WERI-Rb-1 (cell line): ENCODE measurements around the gene DCBLD1.
A peak's percentile ranks its signal among the peaks of the same experiment; 100 is the strongest.

Experiments
- DNase-seq: peaks from one replicate; pipeline ENCODE4 v3.0.0-alpha.2; 2020
- H3K27ac ChIP-seq: fragments of 250-450 bp; sonication (Bioruptor Pico); 2 replicates; pipeline ENCODE4 v1.5.1; 2020; ENCODE audit warnings: mild to moderate bottlenecking, moderate library complexity
- H3K27me3 ChIP-seq: fragments of 250-450 bp; sonication (Bioruptor Pico); 2 replicates; pipeline ENCODE4 v1.5.1; 2021; ENCODE audit warnings: mild to moderate bottlenecking, low read depth, moderate library complexity; ENCODE audit not compliant: insufficient read depth, severe bottlenecking
- H3K36me3 ChIP-seq: fragments of 250-450 bp; sonication (Bioruptor Pico); 2 replicates; pipeline ENCODE4 v1.5.1; 2020; ENCODE audit warnings: mild to moderate bottlenecking, moderate library complexity
- H3K4me3 ChIP-seq: 2 replicates; pipeline ENCODE4 v1.5.1; 2011; ENCODE audit warnings: low read depth, mild to moderate bottlenecking, control low read depth, low read length
- H3K9me3 ChIP-seq: fragments of 250-450 bp; sonication (Bioruptor Pico); 2 replicates; pipeline ENCODE4 v1.5.1; 2021; ENCODE audit warnings: mild to moderate bottlenecking, moderate library complexity; ENCODE audit not compliant: severe bottlenecking
- CTCF ChIP-seq: IDR thresholded peaks from 2 replicates; pipeline ENCODE4 v1.5.1; 2011; ENCODE audit warnings: low read depth, mild to moderate bottlenecking, control low read depth, inconsistent platforms, low read length

DCBLD1 gene

GRCh38 chr6:117530467-117531242, 48.2 kb downstream of the DCBLD1 start:
- no peak for TF ChIP-seq CTCF
- no peaks in the 10 kb centered on the region for H3K9me3 ChIP-seq
- no peaks in the 10 kb centered on the region for H3K36me3 ChIP-seq
- no peak for DNase-seq
- H3K27me3 ChIP-seq = no peaks in the 10 kb centered on the region
- H3K4me3 ChIP-seq = no peak overlapping the region
- H3K27ac ChIP-seq = peak overlapping the region; percentile 41; the same call in 1 of the 2 replicates

- no peak for TF ChIP-seq CTCF
- no peaks in the 10 kb centered on the region for H3K9me3 ChIP-seq
- H3K27me3 ChIP-seq = no peaks in the 10 kb centered on the region
- peak overlapping the region; percentile 41 for H3K27ac ChIP-seq
- no peaks in the 10 kb centered on the region for H3K36me3 ChIP-seq
- H3K4me3 ChIP-seq = no peak overlapping the region
- DNase-seq = peak; percentile 35
Measured at GRCh38 chr6:117531346-117531745, 48.9 kb downstream of the DCBLD1 start.

- Histone ChIP-seq H3K27ac (peak overlapping the region; percentile 58), H3K36me3 (no peaks in the 10 kb centered on the region), H3K27me3 (no peaks in the 10 kb centered on the region), H3K9me3 (no peaks in the 10 kb centered on the region), H3K4me3 (no peak overlapping the region)
- TF ChIP-seq CTCF = no peak
- peak; percentile 51 for DNase-seq
Measured at GRCh38 chr6:117531809-117532725, 49.6 kb downstream of the DCBLD1 start.

- H3K4me3 ChIP-seq = no peak overlapping the region
- DNase-seq = no peak
- no peaks in the 10 kb centered on the region for H3K9me3 ChIP-seq
- H3K36me3 ChIP-seq = no peaks in the 10 kb centered on the region
- H3K27me3 ChIP-seq = no peaks in the 10 kb centered on the region
- no peak overlapping the region for H3K27ac ChIP-seq
- no peak for TF ChIP-seq CTCF
Measured at GRCh38 chr6:117533775-117534174, 51.3 kb downstream of the DCBLD1 start.

- H3K36me3 ChIP-seq = no peaks in the 10 kb centered on the region
- TF ChIP-seq CTCF = no peak
Measured at GRCh38 chr6:117534974-117535373, 52.5 kb downstream of the DCBLD1 start.

More at GRCh38 chr6:117534974-117535373, 52.5 kb downstream of the DCBLD1 start:
- Histone ChIP-seq H3K27me3 (no peaks in the 10 kb centered on the region), H3K27ac (no peak overlapping the region), H3K4me3 (no peak overlapping the region), H3K9me3 (no peaks in the 10 kb centered on the region)
- DNase-seq = no peak
